SIG-M5 (cell line): Measurements from ENCODE around the gene MARK4.
"Not testable (repeated sequence)": the region's sequence is repeated elsewhere in the genome, so short reads cannot be mapped to it uniquely, and the experiment has no call there.

Source experiments
- DNase-seq: peaks from one replicate; lab custom pipeline; 2025; lab: John Stamatoyannopoulos, UW

The MARK4 gene

GRCh38 chr19:45305421-45305820 lies 54.4 kb downstream of the MARK4 start:
- DNase-seq = no peak

- no peak for DNase-seq
Observed at GRCh38 chr19:45306040-45306439, 55.0 kb downstream of the MARK4 start.

GRCh38 chr19:45306518-45307027 lies 55.5 kb downstream of the MARK4 start:
- DNase-seq = no peak

- no peak for DNase-seq
Observed at GRCh38 chr19:45307361-45307760, 56.3 kb downstream of the MARK4 start.

GRCh38 chr19:45309322-45309721 lies 58.3 kb downstream of the MARK4 start:
- not testable (repeated sequence) for DNase-seq

- no peak for DNase-seq
Observed at GRCh38 chr19:45311621-45312020, 60.5 kb downstream of the MARK4 start.

GRCh38 chr19:45312285-45312684 lies 61.2 kb downstream of the MARK4 start:
- DNase-seq = not testable (repeated sequence)

- DNase-seq = no peak
Observed at GRCh38 chr19:45314708-45315245, 63.7 kb downstream of the MARK4 start.

GRCh38 chr19:45315304-45315703 lies 64.2 kb downstream of the MARK4 start:
- no peak for DNase-seq

GRCh38 chr19:45320997-45321775 lies 70.1 kb downstream of the MARK4 start:
- DNase-seq = no peak

GRCh38 chr19:45321848-45322247 lies 70.8 kb downstream of the MARK4 start:
- no peak for DNase-seq

- DNase-seq = no peak
Observed at GRCh38 chr19:45322311-45322710, 71.2 kb downstream of the MARK4 start.

- no peak for DNase-seq
Observed at GRCh38 chr19:45322744-45323281, 71.7 kb downstream of the MARK4 start, which contains the start of gene CKM. Gene CKM (minus strand): TSS chr19:45322875. CDS start chr19:45319713, 3,162 bp downstream.

GRCh38 chr19:45323671-45324081 lies 72.6 kb downstream of the MARK4 start:
- DNase-seq = no peak

GRCh38 chr19:45324349-45324907 lies 73.4 kb downstream of the MARK4 start:
- no peak for DNase-seq

- no peak for DNase-seq
Observed at GRCh38 chr19:45327404-45328143, 76.5 kb downstream of the MARK4 start.

- no peak for DNase-seq
Observed at GRCh38 chr19:45331411-45331810, 80.3 kb downstream of the MARK4 start.

GRCh38 chr19:45333609-45334303 lies 82.7 kb downstream of the MARK4 start:
- DNase-seq = no peak

- DNase-seq = not testable (repeated sequence)
Observed at GRCh38 chr19:45334881-45335280, 83.8 kb downstream of the MARK4 start.

GRCh38 chr19:45336696-45337251 lies 85.7 kb downstream of the MARK4 start:
- no peak for DNase-seq

GRCh38 chr19:45339629-45340028 lies 88.6 kb downstream of the MARK4 start:
- DNase-seq = no peak
